SK-N-SH (cell line): ENCODE measurements around the gene SLC22A2. TPM values are rescaled to one million over a fixed set of nuclear protein-coding genes. Genes with fewer than 3 reads are reported as not detected.

Source experiments
- CTCF ChIA-PET: fragments of 300-600, 350-600 bp; formaldehyde crosslinking; extraction: SDS; loops from one replicate; lab custom pipeline; 2021; lab: Yijun Ruan, JAX
- POLR2A ChIA-PET: fragments of 350-600 bp; sonication (Branson Sonifier 250); formaldehyde crosslinking; extraction: SDS; loops from one replicate; lab custom pipeline; 2020; ENCODE audit warnings: antibody characterized with exemption, inconsistent platforms; lab: Yijun Ruan, JAX
- DNase-seq: peaks from one replicate; pipeline ENCODE4 v3.0.0; 2012
- H2AFZ ChIP-seq: fragments of 200-600 bp; sonication (generic); 2 replicates; pipeline ENCODE4 v1.8.1; 2016; ENCODE audit warnings: antibody characterized with exemption, mild to moderate bottlenecking, low read depth
- H3F3A ChIP-seq: fragments of 200-600 bp; sonication (generic); replicated peaks from 2 replicates; pipeline ENCODE3; 2016; ENCODE audit warnings: antibody characterized with exemption, mild to moderate bottlenecking; ENCODE audit not compliant: insufficient read depth
- H3K27ac ChIP-seq, 2 experiments: fragments of 200-500 bp in 1 of 2; fragments of 200-600 bp in 1 of 2; sonication (Bioruptor generic) in 1 of 2; sonication (generic), shearing (Covaris generic) in 1 of 2; 2 replicates each; pipeline versions ENCODE4 v1.5.1 to v1.6.1; 2014 to 2016; ENCODE audit warnings: low read depth in 2 of 2, inconsistent platforms in 1 of 2, low read length in 1 of 2, mild to moderate bottlenecking in 1 of 2, mixed read lengths in 1 of 2
- H3K27me3 ChIP-seq: fragments of 200-600 bp; sonication (generic), shearing (Covaris generic); 2 replicates; pipeline ENCODE4 v1.6.1; 2016; ENCODE audit warnings: mixed run types; ENCODE audit not compliant: insufficient read depth
- H3K36me3 ChIP-seq, 2 experiments: fragments of 200-500 bp in 1 of 2; fragments of 200-600 bp in 1 of 2; sonication (Bioruptor generic) in 1 of 2; sonication (generic) in 1 of 2; replicated peaks in 1 of 2; 2 replicates each; pipeline versions ENCODE3 to v1.5.1; 2014 to 2016; ENCODE audit warnings: low read length in 1 of 2, mild to moderate bottlenecking in 1 of 2; ENCODE audit not compliant: insufficient read depth in 2 of 2, control insufficient read depth in 1 of 2
- H3K4me1 ChIP-seq, 2 experiments: fragments of 200-500 bp in 1 of 2; fragments of 200-600 bp in 1 of 2; sonication (Bioruptor generic) in 1 of 2; sonication (generic), shearing (Covaris generic) in 1 of 2; 2 replicates each; pipeline versions ENCODE4 v1.5.1 to v1.6.1; 2014 to 2016; ENCODE audit warnings: low read depth in 1 of 2, low read length in 1 of 2, mixed run types in 1 of 2; ENCODE audit not compliant: insufficient read depth in 2 of 2, control insufficient read depth in 1 of 2
- H3K4me2 ChIP-seq: fragments of 200-600 bp; sonication (generic), shearing (Covaris generic); 2 replicates; pipeline ENCODE4 v1.6.1; 2017; ENCODE audit warnings: mixed run types
- H3K4me3 ChIP-seq, 2 experiments: fragments of 200-500 bp in 1 of 2; fragments of 200-600 bp in 1 of 2; sonication (Bioruptor generic) in 1 of 2; sonication (generic), shearing (Covaris generic) in 1 of 2; 2 replicates each; pipeline versions ENCODE4 v1.5.1 to v1.8.1; 2014 to 2016; ENCODE audit warnings: low read depth in 2 of 2, inconsistent platforms in 1 of 2, low read length in 1 of 2, mild to moderate bottlenecking in 1 of 2, mixed read lengths in 1 of 2, moderate library complexity in 1 of 2
- H3K79me2 ChIP-seq: fragments of 200-600 bp; sonication (generic); 2 replicates; pipeline ENCODE4 v1.8.1; 2017; ENCODE audit warnings: mild to moderate bottlenecking; ENCODE audit not compliant: insufficient read depth
- H3K9ac ChIP-seq: fragments of 200-600 bp; sonication (generic); 2 replicates; pipeline ENCODE4 v1.6.1; 2017; ENCODE audit warnings: mixed run types
- H3K9me2 ChIP-seq: fragments of 200-600 bp; sonication (generic); 2 replicates; pipeline ENCODE4 v1.6.1; 2017; ENCODE audit warnings: mixed run types
- H3K9me3 ChIP-seq: fragments of 200-600 bp; sonication (generic); 2 replicates; pipeline ENCODE4 v1.6.1; 2017; ENCODE audit warnings: mixed run types, mild to moderate bottlenecking, moderate library complexity
- H4K20me1 ChIP-seq: fragments of 200-600 bp; sonication (generic); 2 replicates; pipeline ENCODE4 v1.6.1; 2017; ENCODE audit warnings: mild to moderate bottlenecking, mixed run types; ENCODE audit not compliant: insufficient read depth
- CTCF ChIP-seq: fragments of 200-600 bp; sonication (generic); IDR thresholded peaks from 2 replicates; pipeline ENCODE4 v1.6.1; 2017; ENCODE audit warnings: antibody characterized with exemption, mild to moderate bottlenecking, moderate library complexity
- EP300 ChIP-seq, 2 experiments: IDR thresholded peaks; 2 replicates each; pipeline versions ENCODE4 v1.4.0 to v1.6.1; 2012; ENCODE audit warnings: borderline replicate concordance in 1 of 2, low read depth in 1 of 2, low read length in 1 of 2
- FOSL2 ChIP-seq: IDR thresholded peaks from 2 replicates; pipeline ENCODE4 v1.4.0; 2012; ENCODE audit warnings: low read depth, mild to moderate bottlenecking, moderate library complexity, borderline replicate concordance
- FOXM1 ChIP-seq: IDR thresholded peaks from 2 replicates; pipeline ENCODE4 v1.4.0; 2012; ENCODE audit warnings: low read depth, mild to moderate bottlenecking
- JUND ChIP-seq: IDR thresholded peaks from 2 replicates; pipeline ENCODE4 v1.4.0; 2012
- MEF2A ChIP-seq: IDR thresholded peaks from 2 replicates; pipeline ENCODE4 v1.4.0; 2012; ENCODE audit warnings: low read depth, borderline replicate concordance
- MXI1 ChIP-seq: IDR thresholded peaks from 2 replicates; pipeline ENCODE4 v1.6.1; 2012; ENCODE audit warnings: mild to moderate bottlenecking, low read depth, low read length, improper control_type of control experiment
- POLR2AphosphoS5 ChIP-seq: IDR thresholded peaks from 2 replicates; pipeline ENCODE4 v1.6.1; 2012; ENCODE audit warnings: low read depth, low read length
- RCOR1 ChIP-seq: fragments of 150-350 bp; IDR thresholded peaks from 2 replicates; pipeline ENCODE4 v1.6.1; 2017; ENCODE audit warnings: antibody characterized with exemption, low read length
- RFX5 ChIP-seq: IDR thresholded peaks from 2 replicates; pipeline ENCODE4 v1.6.1; 2012; ENCODE audit warnings: mild to moderate bottlenecking, improper control_type of control experiment, low read length
- RXRA ChIP-seq: IDR thresholded peaks from 2 replicates; pipeline ENCODE4 v1.4.0; 2012; ENCODE audit warnings: low read depth, mild to moderate bottlenecking, borderline replicate concordance
- SIN3A ChIP-seq: IDR thresholded peaks from 2 replicates; pipeline ENCODE4 v1.6.1; 2012; ENCODE audit warnings: low read depth, mild to moderate bottlenecking, low read length, moderate library complexity, borderline replicate concordance
- TCF12 ChIP-seq: IDR thresholded peaks from 2 replicates; pipeline ENCODE4 v1.4.0; 2012
- TEAD4 ChIP-seq: IDR thresholded peaks from 2 replicates; pipeline ENCODE4 v1.4.0; 2012; ENCODE audit warnings: mild to moderate bottlenecking, borderline replicate concordance; ENCODE audit not compliant: insufficient read depth
- YY1 ChIP-seq: IDR thresholded peaks from 2 replicates; pipeline ENCODE4 v1.4.0; 2012; ENCODE audit warnings: low read depth, mild to moderate bottlenecking
- ZBTB33 ChIP-seq: IDR thresholded peaks from 2 replicates; pipeline ENCODE4 v1.4.0; 2012; ENCODE audit warnings: low read depth, borderline replicate concordance
- WGBS: methylation state at CpG from one replicate; pipeline ENCODE4 v1.1.6; 2017; ENCODE audit warnings: low lambda C conversion rate; 5-methylcytosine and 5-hydroxymethylcytosine counted together
- polyA plus RNA-seq, 3 experiments: library from polyadenylated mRNA; depleted of rRNA; stranded (reverse); fragments of >200 nt; gene quantifications; 2 replicates each; pipeline ENCODE4 v1.2.3, GENCODE V29; 2012

The SLC22A2 gene
- polyA plus RNA-seq, 1 of the 3 experiments (the other 2 are of a cell fraction): not detected

DNA sequence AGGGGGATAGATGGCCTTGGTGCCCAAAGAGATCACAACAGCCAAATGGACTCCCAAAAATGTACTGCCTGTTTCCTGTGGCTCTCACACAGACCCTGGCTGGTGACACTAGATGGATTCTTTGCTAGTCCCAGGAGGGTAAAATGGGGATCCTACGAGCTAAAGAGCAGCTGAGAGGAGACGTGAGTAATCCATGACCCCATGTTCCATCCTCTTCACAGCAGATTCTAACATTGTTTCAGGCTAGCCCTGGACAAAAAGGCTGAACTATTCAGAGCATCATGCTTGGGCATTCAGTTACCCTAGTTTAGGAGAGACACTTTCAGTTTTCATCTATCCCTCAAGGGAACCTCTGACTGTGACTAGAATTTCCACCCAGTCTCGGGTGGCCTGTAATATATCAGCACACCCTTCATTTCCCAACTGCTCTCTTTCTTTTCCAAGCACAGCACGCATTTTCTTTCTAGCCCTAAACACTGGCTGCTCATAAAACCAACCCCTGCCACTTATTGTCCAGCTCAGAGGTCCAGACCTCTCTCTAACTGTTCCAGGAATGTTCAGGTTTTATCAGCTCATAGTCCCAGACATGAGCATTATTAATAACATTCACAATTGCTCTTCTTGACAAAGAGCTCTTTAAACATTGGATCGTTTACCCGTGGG, 88.5 kb downstream of the SLC22A2 start:
- Histone ChIP-seq H3K27me3 (peaks cover 12% of the 10 kb centered on the region), H4K20me1 (no peaks in the 10 kb centered on the region), H3K9ac (no peak overlapping the region), H3F3A (no peaks in the 10 kb centered on the region), H3K27ac (no peak overlapping the region)
- POLR2A ChIA-PET: no interaction called here
- CTCF ChIA-PET: interaction anchor here (0.6 to 1.4 kb wide), 3 partner anchors 32 to 593 kb away, joined by 3 read pairs; no protein-coding TSS in a partner anchor
- no peak for DNase-seq
- no peak for TF ChIP-seq MXI1
- no peak for TF ChIP-seq TEAD4
- no peak for TF ChIP-seq JUND
- no peak for TF ChIP-seq RCOR1
- TF ChIP-seq SIN3A: no peak
- TF ChIP-seq YY1: no peak
- no peak for TF ChIP-seq FOSL2
- TF ChIP-seq MEF2A: no peak
- TF ChIP-seq EP300 (IDR thresholded peaks at IDR 0.05; ENCODE audit: borderline replicate concordance in 1 of 2, low read depth in 1 of 2, low read length in 1 of 2): no peak
- no peak for TF ChIP-seq ZBTB33
- no peak for TF ChIP-seq RXRA
- TF ChIP-seq FOXM1: no peak
- TF ChIP-seq TCF12: no peak
- TF ChIP-seq POLR2AphosphoS5: no peak
- no peak for TF ChIP-seq CTCF
- no peak for TF ChIP-seq RFX5
- TF ChIP-seq, all 33 proteins: peak for 0
- H3K36me3 ChIP-seq: no peaks in the 10 kb centered on the region
- no peak overlapping the region for H3K4me3 ChIP-seq
- H2AFZ ChIP-seq: no peak overlapping the region
- H3K79me2 ChIP-seq: no peaks in the 10 kb centered on the region
- no peak overlapping the region for H3K4me2 ChIP-seq
- no peaks in the 10 kb centered on the region for H3K4me1 ChIP-seq
- H3K9me3 ChIP-seq: no peaks in the 10 kb centered on the region
- no peaks in the 10 kb centered on the region for H3K9me2 ChIP-seq
- WGBS: 14% methylated on average over 6 of the region's 6 CpGs
